RWPE1 (cell line): Measurements from ENCODE around the gene MAPK8IP3.
"Not testable (repeated sequence)": the region's sequence is repeated elsewhere in the genome, so short reads cannot be mapped to it uniquely, and the experiment has no call there.

Source experiments
- CTCF ChIA-PET: fragments of 350-600 bp; sonication (Branson Sonifier 250); formaldehyde crosslinking; extraction: SDS; loops from one replicate; lab custom pipeline; 2021; lab: Yijun Ruan, JAX
- POLR2A ChIA-PET: fragments of 400-600 bp; formaldehyde crosslinking; extraction: SDS; loops from one replicate; lab custom pipeline; 2020; ENCODE audit warnings: antibody characterized with exemption; ENCODE audit not compliant: low non-redundant PET; lab: Yijun Ruan, JAX
- DNase-seq: peaks from one replicate; pipeline ENCODE4 v3.0.0; 2012; ENCODE audit warnings: low spot score
- H3K27ac ChIP-seq: fragments of 450-650 bp; 2 replicates; pipeline ENCODE4 v1.5.1; 2017
- TF ChIP-seq, protein P1 (sequence below): fragments of 450-650 bp; conservative IDR thresholded peaks from 2 replicates; pipeline ENCODE4 v1.5.1; 2017; ENCODE audit warnings: low read depth, mild to moderate bottlenecking

Gene MAPK8IP3

DNA sequence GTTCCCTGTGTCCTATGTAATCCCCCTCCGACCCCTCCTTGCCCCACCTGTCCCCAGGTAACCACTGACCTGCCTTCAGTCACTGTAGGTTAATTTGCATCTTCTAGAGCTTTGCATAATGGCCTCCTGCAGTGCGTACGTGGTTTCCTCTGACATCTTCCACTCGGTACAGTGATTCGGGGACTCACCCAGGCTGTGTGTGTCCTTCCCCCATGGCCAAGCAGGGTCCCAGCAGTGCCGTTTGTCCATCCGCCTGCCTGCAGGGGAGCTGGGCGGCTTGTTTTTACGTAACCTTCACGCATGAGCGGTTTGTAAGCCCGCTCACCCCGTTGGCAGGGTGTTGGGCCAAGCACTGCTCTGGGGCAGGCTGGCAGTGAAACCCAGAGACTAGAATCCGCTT lies 7.9 kb downstream of the MAPK8IP3 start:
- ChIA-PET CTCF (no interaction called here), POLR2A (no interaction called here)
- TF ChIP-seq, protein P1, sequence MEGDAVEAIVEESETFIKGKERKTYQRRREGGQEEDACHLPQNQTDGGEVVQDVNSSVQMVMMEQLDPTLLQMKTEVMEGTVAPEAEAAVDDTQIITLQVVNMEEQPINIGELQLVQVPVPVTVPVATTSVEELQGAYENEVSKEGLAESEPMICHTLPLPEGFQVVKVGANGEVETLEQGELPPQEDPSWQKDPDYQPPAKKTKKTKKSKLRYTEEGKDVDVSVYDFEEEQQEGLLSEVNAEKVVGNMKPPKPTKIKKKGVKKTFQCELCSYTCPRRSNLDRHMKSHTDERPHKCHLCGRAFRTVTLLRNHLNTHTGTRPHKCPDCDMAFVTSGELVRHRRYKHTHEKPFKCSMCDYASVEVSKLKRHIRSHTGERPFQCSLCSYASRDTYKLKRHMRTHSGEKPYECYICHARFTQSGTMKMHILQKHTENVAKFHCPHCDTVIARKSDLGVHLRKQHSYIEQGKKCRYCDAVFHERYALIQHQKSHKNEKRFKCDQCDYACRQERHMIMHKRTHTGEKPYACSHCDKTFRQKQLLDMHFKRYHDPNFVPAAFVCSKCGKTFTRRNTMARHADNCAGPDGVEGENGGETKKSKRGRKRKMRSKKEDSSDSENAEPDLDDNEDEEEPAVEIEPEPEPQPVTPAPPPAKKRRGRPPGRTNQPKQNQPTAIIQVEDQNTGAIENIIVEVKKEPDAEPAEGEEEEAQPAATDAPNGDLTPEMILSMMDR: no peak
- DNase-seq: no peak
- no peak overlapping the region for H3K27ac ChIP-seq

DNA sequence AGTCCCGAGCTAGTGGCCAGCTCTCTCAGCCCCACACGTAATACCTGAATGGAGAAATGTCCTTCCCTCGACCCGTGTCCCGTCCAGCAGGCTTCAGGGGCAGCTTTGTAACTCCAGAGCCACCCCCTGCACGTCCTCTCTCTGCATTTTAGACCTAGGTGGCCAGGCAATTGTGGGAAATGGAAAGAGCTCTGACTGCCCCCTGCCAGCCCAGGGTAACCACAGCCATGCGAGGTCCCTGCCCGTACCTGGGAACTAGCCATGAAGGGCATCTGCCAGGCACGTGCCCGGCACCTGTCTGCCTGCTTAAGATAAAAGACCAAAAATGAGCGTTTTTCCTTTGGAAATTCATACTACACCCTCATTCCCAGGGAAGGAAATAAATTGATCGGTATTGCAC lies 9.2 kb downstream of the MAPK8IP3 start:
- no peak overlapping the region for H3K27ac ChIP-seq
- no peak for DNase-seq
- ChIA-PET POLR2A (no interaction called here), CTCF (no interaction called here)
- TF ChIP-seq, protein P1: no peak

DNA sequence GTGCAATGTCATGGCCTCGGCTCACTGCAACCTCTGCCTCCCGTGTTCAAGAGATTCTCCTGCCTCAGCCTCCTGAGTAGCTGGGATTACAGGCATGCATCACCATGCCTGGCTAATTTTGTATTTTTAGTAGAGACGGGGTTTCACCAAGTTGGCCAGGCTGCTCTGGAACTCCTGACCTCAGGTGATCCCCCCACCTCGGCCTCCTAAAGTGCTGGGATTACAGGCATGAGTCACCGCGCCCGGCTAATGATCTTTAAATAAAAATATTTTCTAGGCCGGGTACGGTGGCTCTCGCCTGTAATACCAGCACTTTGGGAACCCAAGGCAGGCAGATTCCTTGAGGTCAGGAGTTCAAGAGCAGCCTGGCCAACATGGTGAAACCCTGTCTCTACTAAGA lies 12.2 kb downstream of the MAPK8IP3 start:
- CTCF ChIA-PET, POLR2A ChIA-PET, DNase-seq: not testable (repeated sequence)
- H3K27ac ChIP-seq: peak overlapping the region; percentile 30

DNA sequence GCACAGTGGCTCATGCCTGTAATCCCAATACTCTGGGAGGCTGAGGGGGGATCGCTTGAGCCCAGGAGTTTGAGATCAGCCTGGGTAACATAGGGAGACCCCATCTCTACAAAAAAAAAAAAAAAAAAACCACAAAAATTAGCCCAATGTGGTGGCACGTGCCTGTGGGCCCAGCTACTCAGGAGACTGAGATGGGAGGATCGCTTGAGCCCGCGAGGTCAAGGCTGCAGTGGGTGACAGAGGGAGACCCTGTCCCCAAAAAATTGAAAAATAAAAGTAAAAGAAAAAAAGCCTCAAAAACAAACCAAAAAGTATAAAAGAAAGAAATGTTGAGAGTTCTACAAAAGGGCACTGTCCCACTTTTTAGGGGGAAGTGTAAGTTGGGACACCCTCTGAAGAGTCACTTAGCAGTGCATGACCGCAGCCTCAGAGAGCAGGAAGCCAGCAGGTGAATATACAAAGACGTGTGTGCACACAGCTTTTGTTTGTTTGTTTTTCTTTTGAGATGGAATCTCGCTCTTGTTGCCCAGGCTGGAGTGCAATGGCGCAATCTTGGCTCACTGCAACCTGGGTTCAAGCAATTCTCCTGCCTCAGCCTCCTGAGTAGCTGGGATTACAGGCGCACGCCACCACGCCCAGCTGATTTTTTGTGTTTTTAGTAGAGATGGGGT lies 13.7 kb downstream of the MAPK8IP3 start:
- DNase-seq, CTCF ChIA-PET: not testable (repeated sequence)
- peak overlapping the region; percentile 80 for H3K27ac ChIP-seq
- POLR2A ChIA-PET: interaction anchor here (0.7 kb wide), 1 partner anchor 12 kb away, joined by 6 read pairs; no protein-coding TSS in a partner anchor

DNA sequence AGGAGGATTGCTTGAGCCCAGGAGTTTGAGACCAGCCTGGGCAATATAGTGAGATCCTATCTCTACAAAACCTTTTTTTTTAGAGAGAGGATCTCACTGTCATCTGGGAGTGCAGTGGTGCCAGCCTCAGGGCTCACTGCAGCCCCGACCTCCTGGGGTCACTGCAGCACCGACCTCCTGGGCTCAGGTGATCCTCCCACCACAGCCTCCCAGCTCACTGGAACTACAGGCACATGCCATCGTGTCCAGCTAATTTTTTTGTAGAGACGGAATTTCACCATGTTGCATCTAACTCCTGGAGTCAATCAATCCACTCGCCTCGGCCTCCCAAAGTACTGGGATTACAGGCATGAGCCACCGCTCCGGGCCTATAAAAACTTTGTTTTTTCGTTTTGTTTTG lies 15.4 kb downstream of the MAPK8IP3 start:
- peak overlapping the region; percentile 80 for H3K27ac ChIP-seq
- ChIA-PET CTCF (interaction anchor here (0.5 to 0.6 kb wide), 2 partner anchors 249 to 1655 kb away, joined by 3 read pairs; no protein-coding TSS in a partner anchor), POLR2A (no interaction called here)
- DNase-seq: no peak
- TF ChIP-seq, protein P1: no peak

DNA sequence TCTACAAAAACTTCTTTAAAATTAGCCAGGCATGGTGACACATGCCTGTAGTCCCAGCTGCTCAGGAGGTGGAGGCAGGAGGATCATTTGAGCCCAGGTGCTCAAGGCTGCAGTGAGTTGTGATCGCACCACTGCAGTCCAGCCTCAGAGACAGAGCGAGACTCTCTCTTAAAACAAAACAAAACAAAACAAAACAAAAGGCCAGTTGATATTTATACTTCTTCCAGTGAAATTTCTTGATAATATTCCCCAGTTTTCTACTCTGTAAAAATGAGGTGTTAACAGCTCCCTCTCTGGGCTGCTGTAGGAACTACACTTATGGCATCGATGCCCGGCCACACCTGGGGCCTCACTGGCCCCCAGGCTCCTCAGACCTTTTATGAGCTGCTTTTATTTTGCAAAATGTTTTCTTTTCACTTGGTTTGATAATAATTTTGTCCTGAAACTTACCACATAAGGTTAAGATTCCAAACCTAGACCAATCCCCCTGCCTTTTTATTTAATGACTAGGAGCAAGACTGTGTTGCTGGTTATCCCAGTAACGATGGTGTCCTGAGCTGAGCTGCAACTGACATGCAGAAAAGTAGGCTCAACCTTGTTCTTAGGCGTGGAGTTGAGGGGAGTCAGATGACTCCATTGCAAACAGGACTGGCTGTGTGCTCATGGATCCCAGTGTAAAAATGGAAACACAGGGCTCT lies 17.6 kb downstream of the MAPK8IP3 start:
- no peak for DNase-seq
- ChIA-PET POLR2A (no interaction called here), CTCF (interaction anchor here (0.6 to 1.5 kb wide), 11 partner anchors 22 to 299 kb away, joined by 3 to 6 read pairs (median 3); partner anchors contain the start of genes JPT2 and NME3)
- TF ChIP-seq, protein P1: peak; percentile 82
- H3K27ac ChIP-seq: peak overlapping the region; percentile 80

DNA sequence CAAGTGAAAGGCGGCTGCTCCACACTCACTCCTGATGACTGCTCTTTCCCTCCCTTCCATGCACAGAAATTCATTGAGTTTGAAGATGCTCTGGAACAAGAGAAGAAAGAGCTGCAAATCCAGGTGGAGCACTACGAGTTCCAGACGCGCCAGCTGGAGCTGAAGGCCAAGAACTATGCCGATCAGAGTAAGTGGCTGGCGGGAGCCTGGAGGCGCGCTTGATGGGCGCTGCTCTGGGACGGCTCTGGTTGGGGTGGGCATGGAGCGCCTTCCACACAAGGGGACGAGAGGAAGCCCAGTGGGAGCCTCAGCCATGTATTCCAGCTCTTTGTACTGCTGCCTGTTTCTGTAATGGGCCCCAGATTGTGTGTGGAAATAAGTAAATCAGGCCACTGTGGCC lies 18.5 kb downstream of the MAPK8IP3 start:
- H3K27ac ChIP-seq: 0 out of 2 replicates have a peak overlapping the region, but pooled peaks have one; percentile 3
- CTCF ChIA-PET: interaction anchor here (0.8 to 1.5 kb wide), 3 partner anchors 19 to 33 kb away, joined by 5 to 10 read pairs (median 5); no protein-coding TSS in a partner anchor
- DNase-seq: no peak
- TF ChIP-seq, protein P1: no peak
- POLR2A ChIA-PET: no interaction called here
